Measurements from ENCODE around the gene C1QTNF2.

DNA sequence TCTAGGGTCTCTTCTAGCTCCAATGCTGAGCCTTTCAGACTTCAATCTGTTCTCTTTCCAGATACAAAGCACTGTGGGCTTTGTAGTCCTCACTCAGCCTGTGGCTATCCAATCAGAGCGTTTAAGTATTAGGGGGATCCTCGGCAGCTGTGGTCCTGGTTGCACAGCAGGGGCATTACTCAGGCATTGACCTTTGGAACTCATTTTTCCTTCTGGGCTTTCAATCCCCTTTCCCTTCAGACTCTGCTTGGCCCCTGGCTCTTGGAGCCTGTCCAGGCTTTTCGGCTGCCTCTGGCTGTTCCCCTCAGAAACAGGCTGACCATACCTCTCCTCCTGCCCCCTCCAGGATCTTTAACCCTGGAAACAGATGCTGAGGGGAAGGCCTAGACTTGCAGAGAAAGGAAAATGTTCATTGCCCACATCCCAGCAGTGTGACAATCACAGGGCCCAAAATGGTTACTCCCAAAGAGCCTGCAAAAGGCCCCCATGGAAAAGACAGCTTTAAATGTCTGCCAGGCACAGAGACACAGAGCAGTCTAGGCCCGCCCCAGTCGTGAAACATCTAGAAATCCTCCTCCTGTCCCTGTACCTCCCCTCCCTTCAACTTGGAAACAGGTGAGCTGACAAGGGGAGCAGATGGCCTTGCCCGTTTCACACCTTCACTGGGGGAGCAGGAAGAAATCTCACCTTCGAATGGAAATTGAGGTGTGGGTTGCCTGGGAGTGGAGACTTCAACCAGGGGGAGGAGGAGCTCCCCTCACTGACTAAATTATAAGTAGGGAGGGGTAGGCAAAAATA is 13.7 kb downstream of the C1QTNF2 start:
- TF ChIP-seq SUZ12 (IDR thresholded peaks at IDR 0.05; ENCODE audit: extremely low read depth, insufficient read depth, insufficient read length) (no peak), ZNF274 (IDR thresholded peaks at IDR 0.05; ENCODE audit: low read depth, low read length) (no peak)
